Activated CD4-positive, alpha-beta memory T cell treated with anti-CD3 and anti-CD28 coated beads, Interleukin-2, amount 10 ng/mL, durations not matched to agents 7 days and 5 days (primary cell): ENCODE results near the gene ITGA1. TPM values are rescaled to one million over a fixed set of nuclear protein-coding genes. Genes with fewer than 3 reads are reported as not detected.
"Not testable (repeated sequence)": the region's sequence is repeated elsewhere in the genome, so short reads cannot be mapped to it uniquely, and the experiment has no call there.

ENCODE experiments used
- CTCF ChIA-PET: fragments of 350-600 bp; sonication (Branson Sonifier 250); formaldehyde crosslinking; loops from one replicate; lab custom pipeline; 2021; ENCODE audit warnings: antibody characterized with exemption, inconsistent platforms; lab: Charles Lee
- POLR2A ChIA-PET: fragments of 350-600 bp; sonication (Branson Sonifier 250); formaldehyde crosslinking; loops from one replicate; lab custom pipeline; 2021; ENCODE audit warnings: antibody characterized with exemption; lab: Charles Lee
- DNase-seq: peaks from one replicate; pipeline ENCODE4 v3.0.0-alpha.2; 2020
- H3K27ac Mint-ChIP-seq: one replicate; pipeline ENCODE4 v1.8.0; 2021; ENCODE audit warnings: mild to moderate bottlenecking, mixed read lengths
- H3K27me3 Mint-ChIP-seq: one replicate; pipeline ENCODE4 v1.8.0; 2021; ENCODE audit warnings: mixed read lengths
- H3K36me3 Mint-ChIP-seq: one replicate; pipeline ENCODE4 v1.8.0; 2021; ENCODE audit warnings: low read depth, mixed read lengths
- H3K4me1 Mint-ChIP-seq: one replicate; pipeline ENCODE4 v1.8.0; 2021; ENCODE audit warnings: mixed read lengths
- H3K4me3 Mint-ChIP-seq: one replicate; pipeline ENCODE4 v1.8.0; 2021; ENCODE audit warnings: mild to moderate bottlenecking, mixed read lengths
- H3K9me3 Mint-ChIP-seq: one replicate; pipeline ENCODE4 v1.8.0; 2021; ENCODE audit warnings: mixed read lengths
- total RNA-seq, 2 experiments: library from RNA; stranded (reverse); gene quantifications; one replicate each; pipeline ENCODE4 v1.2.3, GENCODE V29; 2021

ITGA1 gene
- total RNA-seq, 2 experiments from 2014 or later, result 4.9 to 8.0 TPM

DNA sequence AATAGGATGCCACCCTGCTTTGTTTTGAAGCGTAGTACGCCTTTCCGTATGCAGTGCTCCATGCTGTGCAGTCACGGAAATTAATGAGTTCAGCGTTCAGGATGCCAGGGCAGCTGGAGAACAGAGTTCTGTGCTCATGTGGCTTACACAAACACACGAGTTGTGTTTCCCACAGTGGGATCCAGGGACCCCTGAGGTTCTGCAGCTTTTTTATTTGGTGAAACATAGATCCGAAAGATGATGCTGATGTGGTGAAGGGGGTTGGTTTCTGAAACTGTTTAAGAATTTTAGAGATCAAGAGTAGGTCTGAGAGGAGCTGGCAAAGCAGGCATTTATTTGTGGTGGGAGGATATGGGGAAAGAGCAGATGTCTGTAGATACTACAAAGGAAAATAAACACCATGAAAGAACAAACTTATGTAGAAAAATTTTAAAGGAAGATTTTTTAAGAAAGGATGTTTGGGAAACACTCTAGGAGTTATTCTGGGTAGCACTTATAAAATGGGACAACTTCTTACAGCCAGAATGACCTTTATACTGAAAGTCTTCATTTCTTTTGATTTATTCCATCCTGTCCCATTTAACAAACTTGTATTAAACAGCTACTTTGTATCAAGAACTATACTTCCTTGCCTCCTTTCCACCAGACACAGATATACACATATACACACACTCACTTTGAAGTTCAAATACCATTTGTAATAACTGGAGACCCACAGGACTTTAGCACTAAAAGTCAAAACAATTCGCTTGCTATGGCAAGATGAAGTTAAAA lies 52.7 kb downstream of the ITGA1 start:
- POLR2A ChIA-PET, result no interaction called here
- DNase-seq, result no peak
- Mint-ChIP-seq H3K4me1 (no peaks in the 10 kb centered on the region), H3K27me3 (no peaks in the 10 kb centered on the region), H3K27ac (no peak overlapping the region), H3K9me3 (no peaks in the 10 kb centered on the region), H3K4me3 (no peak overlapping the region), H3K36me3 (no peaks in the 10 kb centered on the region)
- CTCF ChIA-PET, result interaction anchor here (1.1 kb wide), 1 partner anchor 75 kb away, joined by 3 read pairs; no protein-coding TSS in a partner anchor

DNA sequence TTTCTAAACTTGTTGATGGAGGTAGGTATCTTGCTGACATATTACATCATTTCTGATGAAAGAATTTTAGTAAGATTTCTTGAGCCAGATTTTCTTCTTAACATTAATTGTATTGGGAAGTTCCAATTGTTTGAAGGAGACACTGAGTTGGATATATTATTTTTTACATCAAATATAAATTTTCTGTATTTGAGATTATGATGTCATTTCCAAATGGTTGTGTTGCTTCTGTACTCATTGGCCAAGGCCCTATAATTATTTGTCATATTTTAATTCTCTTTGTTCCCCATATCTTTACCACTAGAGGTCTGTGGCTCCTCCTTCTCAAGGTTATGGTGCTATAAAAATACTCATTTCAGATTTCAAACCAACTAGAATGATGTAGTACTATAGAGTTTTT lies 53.4 kb downstream of the ITGA1 start:
- CTCF ChIA-PET, result no interaction called here
- no peaks in the 10 kb centered on the region for H3K9me3 Mint-ChIP-seq
- H3K27me3 Mint-ChIP-seq, result no peaks in the 10 kb centered on the region

DNA sequence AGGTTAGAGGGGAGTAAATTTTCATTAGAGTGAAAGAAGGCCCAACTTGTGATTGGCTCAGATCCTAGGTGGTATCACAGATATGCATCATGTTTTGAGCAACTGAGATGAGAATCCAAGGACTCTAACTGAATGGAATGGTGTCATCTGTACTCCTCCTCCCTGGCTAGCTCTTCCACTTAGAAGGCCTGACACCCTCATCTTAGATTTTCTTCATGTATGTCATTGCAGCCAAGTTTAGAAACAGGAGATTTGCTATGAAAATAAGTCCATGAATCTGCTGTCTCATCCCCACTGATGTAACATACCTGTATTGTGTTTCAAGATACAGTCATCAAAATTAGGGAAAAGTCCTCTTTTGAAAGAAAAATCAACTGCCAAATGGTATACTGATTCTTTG lies 54.4 kb downstream of the ITGA1 start:
- ChIA-PET POLR2A (no interaction called here), CTCF (no interaction called here)
- DNase-seq, result no peak
- Mint-ChIP-seq H3K9me3 (no peaks in the 10 kb centered on the region), H3K4me1 (no peaks in the 10 kb centered on the region), H3K27ac (no peak overlapping the region), H3K36me3 (no peaks in the 10 kb centered on the region), H3K27me3 (no peaks in the 10 kb centered on the region), H3K4me3 (no peak overlapping the region)

More for the DNA sequence above, 53.4 kb downstream of the ITGA1 start:
- Mint-ChIP-seq H3K36me3 (no peaks in the 10 kb centered on the region), H3K4me3 (no peak overlapping the region), H3K27ac (no peak overlapping the region), H3K4me1 (no peaks in the 10 kb centered on the region)
- POLR2A ChIA-PET, result no interaction called here
- DNase-seq, result no peak

- H3K4me1 Mint-ChIP-seq, result no peaks in the 10 kb centered on the region
- CTCF ChIA-PET, result no interaction called here
- H3K27ac Mint-ChIP-seq, result no peak overlapping the region
- H3K4me3 Mint-ChIP-seq, result no peak overlapping the region
- no peak for DNase-seq
- H3K9me3 Mint-ChIP-seq, result no peaks in the 10 kb centered on the region
- no peaks in the 10 kb centered on the region for H3K36me3 Mint-ChIP-seq
- POLR2A ChIA-PET, result no interaction called here
- no peaks in the 10 kb centered on the region for H3K27me3 Mint-ChIP-seq
Observed at GRCh38 chr5:52844885-52845284, 57.2 kb downstream of the ITGA1 start.

- DNase-seq, result no peak
- Mint-ChIP-seq H3K36me3 (no peaks in the 10 kb centered on the region), H3K27me3 (no peaks in the 10 kb centered on the region), H3K4me1 (no peaks in the 10 kb centered on the region), H3K4me3 (no peak overlapping the region), H3K27ac (no peak overlapping the region), H3K9me3 (no peaks in the 10 kb centered on the region)
- ChIA-PET POLR2A (no interaction called here), CTCF (no interaction called here)
Observed at GRCh38 chr5:52846182-52846842, 58.6 kb downstream of the ITGA1 start.

- CTCF ChIA-PET, H3K27ac Mint-ChIP-seq, H3K9me3 Mint-ChIP-seq, H3K36me3 Mint-ChIP-seq, H3K4me3 Mint-ChIP-seq, H3K27me3 Mint-ChIP-seq, POLR2A ChIA-PET, H3K4me1 Mint-ChIP-seq, DNase-seq: not testable (repeated sequence)
Observed at GRCh38 chr5:52848688-52849087, 61.0 kb downstream of the ITGA1 start.

- H3K27ac Mint-ChIP-seq, result no peak overlapping the region
- POLR2A ChIA-PET, result no interaction called here
- no peak for DNase-seq
- H3K9me3 Mint-ChIP-seq, result no peaks in the 10 kb centered on the region
- H3K4me3 Mint-ChIP-seq, result no peak overlapping the region
- no peaks in the 10 kb centered on the region for H3K4me1 Mint-ChIP-seq
- H3K36me3 Mint-ChIP-seq, result no peaks in the 10 kb centered on the region
- H3K27me3 Mint-ChIP-seq, result no peaks in the 10 kb centered on the region
- CTCF ChIA-PET, result no interaction called here
Observed at GRCh38 chr5:52849544-52849943, 61.8 kb downstream of the ITGA1 start.

- H3K4me1 Mint-ChIP-seq, result no peaks in the 10 kb centered on the region
- no peaks in the 10 kb centered on the region for H3K27me3 Mint-ChIP-seq
- H3K9me3 Mint-ChIP-seq, result no peaks in the 10 kb centered on the region
- no peaks in the 10 kb centered on the region for H3K36me3 Mint-ChIP-seq
- no peak overlapping the region for H3K4me3 Mint-ChIP-seq
- ChIA-PET POLR2A (no interaction called here), CTCF (no interaction called here)
- no peak for DNase-seq
- no peak overlapping the region for H3K27ac Mint-ChIP-seq
Observed at GRCh38 chr5:52853650-52854049, 65.9 kb downstream of the ITGA1 start.

- POLR2A ChIA-PET, result no interaction called here
Observed at GRCh38 chr5:52854301-52854700, 66.6 kb downstream of the ITGA1 start.

DNA sequence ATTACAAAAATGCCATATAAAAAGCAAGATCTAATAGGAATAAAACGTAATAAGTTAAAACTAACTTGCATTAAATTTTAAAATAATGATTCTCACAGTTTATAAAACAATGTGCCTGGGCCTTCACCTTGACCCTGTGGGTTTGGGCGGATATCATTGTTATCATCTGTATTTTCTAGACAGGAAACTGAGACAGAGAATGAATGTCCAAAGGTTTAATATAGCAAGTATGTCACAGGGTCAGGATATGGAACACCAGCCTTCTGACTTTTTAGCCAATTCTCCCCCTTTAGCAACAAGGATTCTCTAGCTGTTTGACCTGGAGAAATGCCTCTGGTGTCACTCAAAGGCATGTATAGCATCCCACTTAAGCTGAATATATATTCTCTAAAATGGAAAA lies 67.2 kb downstream of the ITGA1 start:
- Mint-ChIP-seq H3K4me3 (no peak overlapping the region), H3K9me3 (no peaks in the 10 kb centered on the region), H3K36me3 (no peaks in the 10 kb centered on the region), H3K27ac (no peak overlapping the region), H3K27me3 (no peaks in the 10 kb centered on the region), H3K4me1 (no peaks in the 10 kb centered on the region)
- DNase-seq, result no peak
- ChIA-PET CTCF (interaction anchor here (1.8 kb wide), 1 partner anchor 196 kb away, joined by 5 read pairs; no protein-coding TSS in a partner anchor), POLR2A (no interaction called here)

More at GRCh38 chr5:52854301-52854700, 66.6 kb downstream of the ITGA1 start:
- Mint-ChIP-seq H3K27me3 (no peaks in the 10 kb centered on the region), H3K27ac (no peak overlapping the region), H3K4me3 (no peak overlapping the region), H3K36me3 (no peaks in the 10 kb centered on the region), H3K4me1 (no peaks in the 10 kb centered on the region), H3K9me3 (no peaks in the 10 kb centered on the region)
- DNase-seq, result no peak
- CTCF ChIA-PET, result no interaction called here

- ChIA-PET POLR2A (no interaction called here), CTCF (interaction anchor here (1.8 kb wide), 1 partner anchor 198 kb away, joined by 5 read pairs; no protein-coding TSS in a partner anchor)
- H3K9me3 Mint-ChIP-seq, result no peaks in the 10 kb centered on the region
- DNase-seq, result no peak
- no peaks in the 10 kb centered on the region for H3K4me1 Mint-ChIP-seq
- no peak overlapping the region for H3K4me3 Mint-ChIP-seq
- H3K36me3 Mint-ChIP-seq, result no peaks in the 10 kb centered on the region
- H3K27me3 Mint-ChIP-seq, result no peaks in the 10 kb centered on the region
- no peak overlapping the region for H3K27ac Mint-ChIP-seq
Observed at GRCh38 chr5:52856564-52856963, 68.8 kb downstream of the ITGA1 start.

DNA sequence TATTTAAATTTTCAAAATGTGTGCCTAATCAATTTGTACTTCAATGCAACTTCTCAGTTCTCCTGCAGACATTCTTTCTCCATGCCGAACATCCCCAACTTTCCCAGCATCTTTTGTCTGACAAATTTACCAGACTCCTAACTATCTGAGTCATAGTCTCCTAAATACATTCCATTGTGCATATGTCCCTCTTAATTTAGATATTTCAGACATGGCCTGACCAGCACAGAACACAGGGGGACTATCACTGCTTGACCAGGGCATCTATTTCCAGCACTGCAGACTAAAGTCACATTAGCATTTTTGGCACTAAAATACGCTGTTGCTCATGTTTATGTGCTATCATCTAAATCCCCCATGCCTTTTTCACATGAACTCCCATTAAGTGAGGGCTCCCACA lies 71.9 kb downstream of the ITGA1 start:
- no peak overlapping the region for H3K4me3 Mint-ChIP-seq
- ChIA-PET POLR2A (no interaction called here), CTCF (no interaction called here)
- H3K9me3 Mint-ChIP-seq, result no peaks in the 10 kb centered on the region
- H3K27me3 Mint-ChIP-seq, result no peaks in the 10 kb centered on the region
- H3K27ac Mint-ChIP-seq, result no peak overlapping the region
- DNase-seq, result no peak
- H3K36me3 Mint-ChIP-seq, result no peaks in the 10 kb centered on the region
- no peaks in the 10 kb centered on the region for H3K4me1 Mint-ChIP-seq

DNA sequence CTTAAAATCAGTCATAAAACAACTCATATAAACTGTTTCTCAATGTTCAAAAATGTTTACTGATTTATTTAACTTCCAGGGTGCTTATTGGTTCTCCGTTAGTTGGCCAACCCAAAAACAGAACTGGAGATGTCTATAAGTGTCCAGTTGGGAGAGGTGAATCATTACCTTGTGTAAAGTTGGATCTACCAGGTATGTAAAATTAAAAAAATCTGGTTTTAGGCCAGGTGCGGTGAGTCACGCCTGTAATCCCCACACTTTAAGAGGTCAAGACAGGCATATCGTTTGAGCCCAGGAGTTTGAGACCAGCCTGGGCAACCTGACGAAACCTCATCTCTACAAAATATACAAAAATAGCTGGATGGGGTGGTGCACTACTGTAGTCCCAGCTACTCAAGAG lies 73.7 kb downstream of the ITGA1 start:
- DNase-seq, result no peak
- Mint-ChIP-seq H3K4me1 (no peaks in the 10 kb centered on the region), H3K27me3 (no peaks in the 10 kb centered on the region), H3K36me3 (no peaks in the 10 kb centered on the region), H3K4me3 (no peak overlapping the region), H3K27ac (no peak overlapping the region), H3K9me3 (no peaks in the 10 kb centered on the region)
- POLR2A ChIA-PET, result no interaction called here
- CTCF ChIA-PET, result no interaction called here
